22Rv1 (cell line): ENCODE data around the gene ZBTB25.

Experiments
- CTCF ChIP-seq: fragments of 450-650 bp; IDR thresholded peaks from 2 replicates; pipeline ENCODE4 v1.5.1; 2017; ENCODE audit warnings: mild to moderate bottlenecking
- ZFX ChIP-seq: fragments of 450-650 bp; IDR thresholded peaks from 2 replicates; pipeline ENCODE4 v1.6.1; 2017; ENCODE audit warnings: antibody characterized with exemption, borderline replicate concordance

GRCh38 chr14:64544607-64545312 lies 41.1 kb upstream of the ZBTB25 start:
- TF ChIP-seq CTCF, result no peak
- TF ChIP-seq ZFX, result no peak
